SK-N-MC (cell line): ENCODE measurements around the gene ZNF507.

Experiments used
- EZH2 ChIP-seq: fragments of 200-600 bp; sonication (generic); IDR thresholded peaks from one replicate; pipeline ENCODE4 v1.6.1; 2017; ENCODE audit warnings: antibody characterized with exemption
- FOXP2 ChIP-seq: optimal IDR thresholded peaks from 2 replicates; pipeline ENCODE3; 2011; ENCODE audit warnings: mild to moderate bottlenecking, moderate library complexity; ENCODE audit not compliant: insufficient read depth; ENCODE audit errors: extremely low read length, control extremely low read depth
- POLR2AphosphoS5 ChIP-seq: IDR thresholded peaks from 2 replicates; pipeline ENCODE4 v1.6.1; 2012; ENCODE audit warnings: mild to moderate bottlenecking, low read depth, low read length, borderline replicate concordance

DNA sequence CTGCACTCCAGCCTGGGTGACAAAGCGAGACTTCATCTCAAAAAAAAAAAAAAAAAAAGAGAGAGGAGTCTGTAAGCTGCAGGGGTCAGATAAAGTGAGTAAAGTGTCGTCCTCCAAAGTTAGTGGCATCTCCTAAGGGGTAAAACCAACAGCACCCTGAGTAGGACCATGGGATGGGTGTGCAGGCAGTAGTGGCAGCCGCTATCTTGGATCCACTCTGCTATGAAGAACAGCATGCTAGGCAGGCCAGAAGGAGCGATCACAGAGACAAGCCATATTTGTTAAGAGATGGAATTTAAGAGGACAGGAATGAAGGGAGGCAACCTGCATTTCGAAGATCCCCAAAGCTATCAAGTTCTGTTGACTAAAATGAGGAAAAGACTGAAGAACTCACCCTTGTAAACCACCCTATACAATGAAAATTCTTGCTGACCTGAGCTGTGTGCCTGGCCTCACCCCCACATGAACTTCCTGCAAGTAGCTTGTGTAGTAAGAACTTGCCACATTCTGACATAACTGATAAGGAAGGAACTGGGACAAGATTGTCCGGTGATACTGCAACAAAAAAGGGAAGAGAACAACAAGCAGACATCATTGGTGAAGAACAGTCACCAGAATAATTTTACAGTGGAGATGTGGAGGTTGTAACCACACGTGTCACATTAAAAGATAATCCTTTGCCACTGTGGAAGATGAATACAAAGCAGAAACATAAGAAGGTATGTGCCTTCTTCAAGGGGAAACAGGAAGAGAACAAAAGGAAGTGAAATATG, 76.4 kb downstream of the ZNF507 start:
- no peak for TF ChIP-seq POLR2AphosphoS5
- no peak for TF ChIP-seq EZH2
- no peak for TF ChIP-seq FOXP2
